Measurements from ENCODE around the gene RXRB. TPM values are rescaled to one million over a fixed set of nuclear protein-coding genes. Genes with fewer than 3 reads are reported as not detected.
A peak's percentile ranks its signal among the peaks of the same experiment; 100 is the strongest.

Gene RXRB
- total and polyA plus RNA-seq, 7 donors: 15.6 to 33.2 (median 28.5) TPM

GRCh38 chr6:33198853-33199436 lies 1.5 kb downstream of the RXRB start:
- H3K4me3 ChIP-seq: peak overlapping the region; percentile 77 to 90 (median 84)
- H3K9me3 ChIP-seq: no peaks in the 10 kb centered on the region
- intact Hi-C loops (cut with DNase I): no loop called here
- no peaks in the 10 kb centered on the region for H3K27me3 ChIP-seq
- no peak for DNase-seq
- TF ChIP-seq EP300 (IDR thresholded peaks at IDR 0.05) (no peak), POLR2AphosphoS5 (IDR thresholded peaks at IDR 0.05) (no peak), POLR2A (IDR thresholded peaks at IDR 0.05) (no peak), CTCF (IDR thresholded peaks at IDR 0.05) (no peak)
- WGBS, 2 donors: 31 to 43% methylated on average over 3 of the region's 3 CpGs
- H3K27ac ChIP-seq: peak overlapping the region; percentile 91 to 98 (median 96)
- H3K4me1 ChIP-seq: peaks cover 0 to 56% (median 41%) of the 10 kb centered on the region in 4 donors
- H3K36me3 ChIP-seq: peaks cover 20 to 63% (median 40%) of the 10 kb centered on the region in 4 donors

GRCh38 chr6:33198159-33198852 lies 2.2 kb downstream of the RXRB start:
- Histone ChIP-seq H3K9me3 (no peaks in the 10 kb centered on the region), H3K27me3 (no peaks in the 10 kb centered on the region), H3K4me1 (peaks cover 0 to 53% (median 42%) of the 10 kb centered on the region in 4 donors), H3K36me3 (peaks cover 16 to 56% (median 36%) of the 10 kb centered on the region in 4 donors), H3K4me3 (no peak overlapping the region), H3K27ac (peak overlapping the region in 2 of 4 donors; percentile 50 to 98)
- no peak for TF ChIP-seq POLR2A (IDR thresholded peaks at IDR 0.05)
- TF ChIP-seq EP300 (IDR thresholded peaks at IDR 0.05): no peak
- no peak for TF ChIP-seq POLR2AphosphoS5 (IDR thresholded peaks at IDR 0.05)
- whole genome bisulfite sequencing, 2 donors: 66 to 87% methylated on average over 6 of the region's 6 CpGs
- DNase-seq: no peak
- intact Hi-C loops (cut with DNase I): no loop called here

GRCh38 chr6:33197431-33198048 lies 2.9 kb downstream of the RXRB start:
- intact Hi-C loops (cut with DNase I): no loop called here
- peaks cover 11 to 49% (median 29%) of the 10 kb centered on the region in 4 donors for H3K36me3 ChIP-seq
- H3K4me3 ChIP-seq: no peak overlapping the region
- H3K27me3 ChIP-seq: no peaks in the 10 kb centered on the region
- H3K4me1 ChIP-seq: peaks cover 0 to 55% (median 45%) of the 10 kb centered on the region in 4 donors
- H3K9me3 ChIP-seq: no peaks in the 10 kb centered on the region
- DNase-seq: no peak
- H3K27ac ChIP-seq: peak overlapping the region in 2 of 4 donors; percentile 50 to 98
- WGBS, 2 donors: 14 to 47% methylated on average over 12 of the region's 12 CpGs
- TF ChIP-seq POLR2AphosphoS5 (IDR thresholded peaks at IDR 0.05): no peak
- no peak for TF ChIP-seq EP300 (IDR thresholded peaks at IDR 0.05)
- TF ChIP-seq CTCF (IDR thresholded peaks at IDR 0.05): peak; percentile 49 to 65 (median 52)
- no peak for TF ChIP-seq POLR2A (IDR thresholded peaks at IDR 0.05)

- Histone ChIP-seq H3K27ac (no peak overlapping the region), H3K36me3 (peaks cover 11 to 41% (median 25%) of the 10 kb centered on the region in 4 donors), H3K4me3 (no peak overlapping the region), H3K27me3 (peaks cover 0 to 16% (median 13%) of the 10 kb centered on the region in 3 donors), H3K9me3 (no peaks in the 10 kb centered on the region), H3K4me1 (peaks cover 0 to 45% (median 37%) of the 10 kb centered on the region in 4 donors)
- no peak for TF ChIP-seq CTCF (IDR thresholded peaks at IDR 0.05)
- TF ChIP-seq POLR2A (IDR thresholded peaks at IDR 0.05): no peak
- TF ChIP-seq POLR2AphosphoS5 (IDR thresholded peaks at IDR 0.05): no peak
- no peak for TF ChIP-seq EP300 (IDR thresholded peaks at IDR 0.05)
- 88 to 89% methylated on average over 15 of the region's 15 CpGs for WGBS, 2 donors
- no peak for DNase-seq
- intact Hi-C loops (cut with DNase I): no loop called here
Measured at GRCh38 chr6:33195304-33196165, 4.9 kb downstream of the RXRB start.

All from sigmoid colon (tissue), 7 donors.